Coronary artery (tissue), 2 donors: Measurements from ENCODE around the gene TBC1D24.
"Not testable (repeated sequence)": the region's sequence is repeated elsewhere in the genome, so short reads cannot be mapped to it uniquely, and the experiment has no call there.

ENCODE experiments used
- DNase-seq: peaks from one replicate; pipeline ENCODE4 v3.0.0-alpha.2; 2017; ENCODE audit warnings: low spot score
- H3K27ac ChIP-seq, 2 donors: fragments of 200-600 bp; sonication (generic); one replicate each; pipeline ENCODE4 v1.5.1; 2016 to 2019
- H3K4me3 ChIP-seq: fragments of 200-600 bp; sonication (generic); 2 replicates; pipeline ENCODE4 v1.5.1; 2016; ENCODE audit warnings: mild to moderate bottlenecking, moderate library complexity
- TF ChIP-seq, protein P1 (sequence below): fragments of 200-600 bp; sonication (generic); IDR thresholded peaks from one replicate; pipeline ENCODE4 v1.5.1; 2019; ENCODE audit warnings: antibody characterized with exemption

TBC1D24 gene

DNA sequence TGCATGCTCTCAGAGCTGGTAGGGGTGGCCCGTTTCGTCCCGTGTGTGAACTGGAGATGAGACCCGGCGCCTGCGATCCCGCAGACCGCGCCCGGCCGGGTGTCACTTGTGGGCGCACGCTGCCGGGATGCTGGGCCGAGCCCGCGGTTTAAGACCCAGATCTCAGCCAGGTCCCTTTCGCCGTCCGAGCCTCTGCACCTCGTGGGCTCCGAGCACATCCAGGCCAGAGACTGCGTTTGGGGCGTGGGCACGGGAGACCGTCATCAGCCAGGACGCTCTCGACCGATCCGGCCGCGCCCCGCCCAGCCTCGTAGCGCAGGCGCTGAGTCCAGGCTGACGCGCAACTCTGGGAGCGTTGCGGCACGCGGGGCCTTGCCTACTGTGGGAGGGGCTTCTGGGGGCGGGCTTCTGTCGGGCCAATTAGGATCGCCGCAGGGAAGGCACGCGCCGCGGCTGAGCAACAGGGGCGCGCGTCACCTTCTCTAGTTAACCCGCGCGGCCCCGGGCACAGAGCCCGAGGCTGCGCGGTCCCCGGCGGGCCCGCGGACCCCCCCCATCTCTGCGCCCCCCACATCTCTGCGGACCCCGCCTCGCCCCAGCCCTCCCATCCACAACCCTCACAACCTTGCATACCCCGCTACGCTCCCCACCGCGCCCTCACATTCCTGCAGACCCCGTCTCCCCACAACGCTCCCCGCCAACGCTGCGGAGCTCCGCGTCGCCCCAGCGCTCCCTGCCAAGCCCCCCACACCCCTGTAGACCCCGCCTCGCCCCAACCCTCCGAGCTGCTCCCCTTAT is 57.0 kb downstream of the TBC1D24 start:
- H3K27ac ChIP-seq, result peak overlapping the region; percentile 96 to 99
- peak overlapping the region; percentile 88 for H3K4me3 ChIP-seq
- peak; percentile 99 for DNase-seq
- TF ChIP-seq, protein P1, sequence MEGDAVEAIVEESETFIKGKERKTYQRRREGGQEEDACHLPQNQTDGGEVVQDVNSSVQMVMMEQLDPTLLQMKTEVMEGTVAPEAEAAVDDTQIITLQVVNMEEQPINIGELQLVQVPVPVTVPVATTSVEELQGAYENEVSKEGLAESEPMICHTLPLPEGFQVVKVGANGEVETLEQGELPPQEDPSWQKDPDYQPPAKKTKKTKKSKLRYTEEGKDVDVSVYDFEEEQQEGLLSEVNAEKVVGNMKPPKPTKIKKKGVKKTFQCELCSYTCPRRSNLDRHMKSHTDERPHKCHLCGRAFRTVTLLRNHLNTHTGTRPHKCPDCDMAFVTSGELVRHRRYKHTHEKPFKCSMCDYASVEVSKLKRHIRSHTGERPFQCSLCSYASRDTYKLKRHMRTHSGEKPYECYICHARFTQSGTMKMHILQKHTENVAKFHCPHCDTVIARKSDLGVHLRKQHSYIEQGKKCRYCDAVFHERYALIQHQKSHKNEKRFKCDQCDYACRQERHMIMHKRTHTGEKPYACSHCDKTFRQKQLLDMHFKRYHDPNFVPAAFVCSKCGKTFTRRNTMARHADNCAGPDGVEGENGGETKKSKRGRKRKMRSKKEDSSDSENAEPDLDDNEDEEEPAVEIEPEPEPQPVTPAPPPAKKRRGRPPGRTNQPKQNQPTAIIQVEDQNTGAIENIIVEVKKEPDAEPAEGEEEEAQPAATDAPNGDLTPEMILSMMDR, result no peak

DNA sequence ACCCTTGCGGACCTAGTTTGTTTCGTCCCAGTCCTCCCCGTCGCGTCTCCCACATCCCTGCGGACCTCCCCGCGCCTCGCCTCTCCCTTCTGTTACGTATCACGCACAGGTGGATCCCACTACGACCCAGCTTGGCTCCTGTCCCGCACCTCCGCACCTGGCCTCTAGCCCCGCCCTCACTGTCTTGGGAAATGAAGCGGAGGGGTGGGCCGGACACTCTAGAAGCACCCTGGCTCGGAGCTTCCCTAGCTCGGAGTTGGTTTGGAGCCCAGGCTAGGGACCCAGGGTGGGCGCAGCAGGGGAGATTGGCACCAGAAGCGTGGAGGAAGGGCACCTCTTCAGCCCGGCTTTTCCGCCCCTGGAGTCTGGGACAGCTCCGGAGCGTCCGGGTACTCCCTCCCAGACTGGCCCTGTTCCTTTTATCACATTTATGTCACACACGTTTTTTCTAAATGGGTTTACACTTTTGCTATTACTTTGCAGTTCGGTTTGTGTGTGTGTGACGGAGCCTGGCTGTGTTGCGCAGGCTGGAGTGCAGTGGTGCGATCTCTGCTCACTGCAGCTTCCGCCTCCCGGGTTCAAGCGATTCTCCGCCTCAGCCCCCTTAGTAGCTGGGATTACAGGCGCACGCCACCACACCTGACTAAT is 57.7 kb downstream of the TBC1D24 start:
- DNase-seq, result peak; percentile 85
- TF ChIP-seq, protein P1, result no peak
- H3K4me3 ChIP-seq, result peak overlapping the region; percentile 88
- H3K27ac ChIP-seq, result peak overlapping the region; percentile 96 to 99

DNA sequence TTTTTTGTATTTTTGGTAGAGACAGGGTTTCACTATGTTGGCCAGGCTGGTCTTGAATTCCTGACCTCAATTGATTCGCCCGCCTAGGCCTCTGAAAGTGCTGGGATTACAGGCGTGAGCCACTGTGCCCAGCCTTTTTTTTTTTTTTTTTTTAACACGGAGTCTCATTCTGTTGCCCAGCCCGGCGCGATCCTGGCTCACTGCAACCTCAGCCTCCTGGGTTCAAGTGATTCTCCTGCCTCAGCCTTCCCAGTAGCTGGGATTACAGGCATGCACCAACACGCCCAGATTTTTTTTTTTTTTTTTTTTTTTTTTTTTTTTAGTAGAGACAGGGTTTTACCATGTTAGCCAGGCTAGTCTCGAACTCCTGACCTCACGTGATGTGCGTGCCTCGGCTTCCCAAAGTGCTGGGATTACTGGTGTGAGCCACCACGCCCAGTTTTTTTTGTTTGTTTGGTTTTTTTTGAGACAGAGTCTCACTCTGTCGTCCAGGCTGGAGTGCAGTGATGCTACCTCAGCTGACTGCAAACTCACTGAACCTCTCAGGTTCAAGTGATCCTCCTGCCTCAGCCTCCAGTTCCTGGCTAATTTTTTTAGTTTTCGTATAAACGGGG is 58.3 kb downstream of the TBC1D24 start:
- Histone ChIP-seq H3K4me3 (peak overlapping the region; percentile 88), H3K27ac (peak overlapping the region; percentile 96 to 99)
- not testable (repeated sequence) for DNase-seq

DNA sequence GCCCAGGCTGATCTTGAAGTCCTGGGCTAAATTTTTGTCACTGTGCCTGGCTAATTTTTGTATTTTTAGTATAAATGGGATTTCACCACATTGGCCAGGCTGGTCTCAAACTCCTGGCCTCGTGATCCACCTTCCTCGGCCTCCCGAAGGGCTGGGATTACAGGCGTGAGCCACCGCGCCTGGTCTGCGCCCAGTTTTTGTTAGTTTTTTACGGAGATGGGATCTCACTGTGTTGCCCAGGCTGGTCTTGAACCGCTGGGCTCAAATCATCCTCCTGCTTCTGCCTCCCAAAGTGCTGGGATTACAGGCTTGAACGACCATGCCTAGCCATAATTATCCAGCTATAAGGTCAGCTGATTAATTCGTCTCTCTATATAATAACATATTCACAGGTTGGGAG is 59.0 kb downstream of the TBC1D24 start:
- no peak overlapping the region for H3K27ac ChIP-seq

DNA sequence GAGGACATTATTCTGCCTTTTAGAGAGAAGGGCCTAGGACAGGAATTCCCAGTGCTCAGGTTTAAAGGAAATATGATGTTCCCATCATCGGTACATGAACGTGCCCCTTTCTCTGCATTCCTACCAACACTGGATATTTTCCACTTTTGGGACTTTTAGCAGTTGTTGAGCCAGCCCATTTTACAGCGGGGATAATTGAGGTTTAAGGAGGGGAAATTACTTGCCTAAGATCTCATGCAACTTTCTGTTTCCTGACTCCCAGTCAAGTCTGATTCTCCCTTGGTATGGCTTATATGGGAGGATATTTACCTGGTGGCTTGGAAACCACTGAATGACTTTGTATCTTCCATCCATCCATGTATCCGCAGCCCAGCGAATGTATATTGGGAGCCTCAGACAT is 59.4 kb downstream of the TBC1D24 start:
- not testable (repeated sequence) for H3K4me3 ChIP-seq, H3K27ac ChIP-seq, DNase-seq

More for the DNA sequence above, 59.0 kb downstream of the TBC1D24 start:
- DNase-seq, result no peak
- TF ChIP-seq, protein P1, result no peak
- no peak overlapping the region for H3K4me3 ChIP-seq

DNA sequence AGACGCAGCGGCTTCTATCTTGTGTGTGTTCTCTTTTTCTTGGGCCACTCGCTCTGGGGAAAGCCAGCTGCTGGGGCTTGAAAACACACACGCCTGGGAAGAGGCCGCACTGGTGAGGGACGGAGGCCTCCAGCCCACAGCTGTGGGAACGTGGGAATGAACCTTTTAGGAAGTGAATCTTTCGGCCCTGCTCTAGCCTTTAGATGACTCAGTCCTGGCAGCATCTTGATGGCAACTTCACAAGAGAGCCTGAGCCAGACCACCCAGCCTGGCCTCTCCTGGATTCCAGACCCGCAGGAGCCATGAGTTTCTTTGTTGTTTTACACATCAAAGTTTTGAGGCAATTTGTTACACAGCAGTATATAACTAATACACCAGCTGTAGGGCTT is 60.7 kb downstream of the TBC1D24 start:
- Histone ChIP-seq H3K4me3 (no peak overlapping the region), H3K27ac (peak overlapping the region in 1 of 2 donors; percentile 83)
- DNase-seq, result peak; percentile 77
- TF ChIP-seq, protein P1, result no peak

DNA sequence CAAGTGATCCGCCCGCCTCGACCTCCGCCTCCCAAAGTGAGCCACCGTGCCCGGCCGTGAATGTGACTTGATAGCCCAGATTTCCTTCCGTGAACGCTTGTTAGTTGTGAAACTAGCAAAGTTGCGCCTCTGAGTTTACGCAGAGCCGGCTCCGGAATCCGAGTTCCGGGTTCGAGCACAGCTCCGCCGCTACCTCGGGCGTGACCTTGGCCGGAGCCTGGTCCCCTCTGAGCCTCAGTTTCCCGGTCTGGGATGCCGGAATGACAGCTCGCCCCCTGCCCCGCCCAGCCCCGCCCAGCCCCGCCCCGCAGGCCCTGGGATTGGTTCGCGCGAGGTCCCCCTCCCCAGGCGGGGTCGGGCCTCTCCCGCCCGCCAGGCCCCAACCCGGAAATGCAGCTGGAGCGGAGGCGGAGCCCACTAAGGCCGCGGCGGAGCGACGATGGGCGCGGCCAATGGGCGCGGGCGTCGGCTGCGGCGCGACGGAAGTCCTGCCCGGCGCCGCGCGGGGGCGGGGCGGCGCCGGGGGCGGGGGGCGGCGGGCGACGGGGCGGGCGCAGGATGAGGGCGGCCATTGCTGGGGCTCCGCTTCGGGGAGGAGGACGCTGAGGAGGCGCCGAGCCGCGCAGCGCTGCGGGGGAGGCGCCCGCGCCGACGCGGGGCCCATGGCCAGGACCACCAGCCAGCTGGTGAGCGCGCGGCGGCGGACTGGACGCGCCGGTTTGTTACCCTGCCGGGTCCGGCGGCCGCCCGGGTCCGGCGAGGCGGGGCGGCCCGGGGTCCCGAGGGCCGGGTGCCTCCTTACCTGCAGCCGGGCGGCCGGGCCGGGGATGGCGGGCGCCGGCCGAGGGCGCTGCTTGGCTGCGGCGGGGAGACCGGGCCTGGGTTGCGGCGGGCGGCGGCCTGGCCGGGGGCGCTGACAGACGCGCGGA is 62.8 kb downstream of the TBC1D24 start, which contains the start of gene PDPK1:
TSS of gene PDPK1 (plus strand) at position 571 of the 929 bp plus-strand sequence. CDS start at position 663, 92 bp downstream.
- Histone ChIP-seq H3K27ac (peak within 1 kb of the TSS; percentile 62 to 96), H3K4me3 (peak within 1 kb of the TSS; percentile 98)
- peak; percentile 96 for DNase-seq
- TF ChIP-seq, protein P1, result no peak

DNA sequence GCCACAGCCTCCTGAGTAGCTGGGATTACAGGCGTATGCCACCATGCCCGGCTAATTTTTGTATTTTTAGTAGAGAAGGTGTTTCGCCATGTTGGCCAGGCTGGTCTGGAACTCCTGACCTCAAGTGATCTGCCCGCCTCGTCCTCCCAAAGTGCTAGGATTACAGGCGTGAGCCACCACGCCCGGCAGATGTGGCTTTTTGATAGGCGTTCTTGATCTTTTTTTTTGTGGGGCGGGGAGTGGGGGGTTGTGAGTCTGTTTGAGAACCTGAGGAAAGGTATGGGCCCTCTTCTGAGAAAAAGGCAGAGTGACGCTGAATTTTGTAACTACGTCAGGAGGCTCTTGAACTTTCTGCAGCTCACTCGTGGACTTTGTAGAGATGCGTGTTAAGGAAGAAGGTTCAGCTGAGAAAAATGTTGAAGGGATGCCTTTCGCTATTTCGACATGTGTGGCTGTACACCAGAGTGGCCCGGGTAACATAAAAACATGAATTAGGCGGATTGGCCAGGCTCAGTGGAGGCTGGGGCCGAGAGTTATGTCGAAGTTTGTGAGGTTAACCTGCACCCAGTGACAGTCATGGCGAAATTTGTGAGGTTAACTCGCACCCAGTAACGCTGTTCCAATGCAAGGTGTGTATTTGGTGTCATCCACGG is 64.4 kb downstream of the TBC1D24 start:
- H3K4me3 ChIP-seq, result peak overlapping the region; percentile 98
- not testable (repeated sequence) for DNase-seq, H3K27ac ChIP-seq

DNA sequence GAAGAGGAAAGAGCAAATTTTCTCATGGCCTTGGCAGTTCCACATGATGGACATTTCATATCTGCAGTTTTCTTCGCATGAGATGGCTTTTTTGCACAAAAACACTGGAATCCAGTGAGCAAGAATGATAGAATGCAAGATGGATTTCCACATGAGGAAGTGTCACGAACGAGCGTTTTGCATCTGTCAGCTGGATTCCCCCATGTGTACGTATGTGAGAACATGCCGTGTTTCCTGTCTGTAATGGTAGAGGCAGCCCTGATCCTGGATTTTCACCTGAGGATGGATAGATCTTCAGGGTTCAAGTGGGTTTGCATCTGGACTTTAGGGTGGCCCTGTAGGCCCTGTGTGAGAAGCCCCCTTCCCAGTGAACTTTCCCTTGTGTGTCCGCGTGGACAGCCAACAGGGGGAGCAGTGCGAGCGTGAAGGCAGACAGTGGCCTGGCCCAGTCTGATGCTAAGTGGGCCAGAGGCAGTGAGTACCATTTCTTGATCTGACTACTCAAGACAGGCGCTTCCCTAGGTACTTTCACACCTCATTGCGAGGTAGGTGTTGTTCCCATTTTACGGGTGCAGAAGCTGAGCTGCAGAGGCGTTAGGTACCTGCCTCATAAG is 65.0 kb downstream of the TBC1D24 start:
- DNase-seq, H3K27ac ChIP-seq: not testable (repeated sequence)
- peak overlapping the region; percentile 98 for H3K4me3 ChIP-seq

DNA sequence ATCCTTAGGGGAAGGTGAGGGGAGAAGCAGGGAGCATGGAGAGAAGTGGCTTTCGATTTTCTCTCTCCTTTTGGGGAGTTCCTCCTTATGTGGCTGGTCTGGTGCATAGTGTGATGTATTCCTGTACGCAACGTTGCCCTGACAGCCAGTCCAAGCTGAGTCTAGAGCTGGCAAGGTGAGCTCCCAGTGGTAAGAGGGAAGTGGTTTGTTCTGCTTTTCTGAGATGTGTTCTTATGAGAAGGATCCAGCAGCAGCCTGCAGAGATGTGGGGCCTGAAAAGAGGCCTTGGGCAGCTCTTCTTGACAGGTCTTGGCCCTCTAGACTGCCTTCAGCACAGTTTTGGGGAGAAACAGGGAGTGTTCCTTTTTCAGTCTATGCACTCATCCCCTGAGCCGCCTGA is 66.0 kb downstream of the TBC1D24 start:
- not testable (repeated sequence) for H3K27ac ChIP-seq, DNase-seq, H3K4me3 ChIP-seq
